ENCODE measurements around the gene PIP5KL1. TPM values are rescaled to one million over a fixed set of nuclear protein-coding genes. Genes with fewer than 3 reads are reported as not detected.

Gene PIP5KL1
- total RNA-seq, 4 donors from 2014 or later = 4.6 TPM; not detected in 3

GRCh38 chr9:127925959-127926905, 4.3 kb downstream of the PIP5KL1 start:
- Histone ChIP-seq H3K9me3 (no peaks in the 10 kb centered on the region), H3K36me3 (no peaks in the 10 kb centered on the region), H3K4me1 (peaks cover 12 to 43% (median 36%) of the 10 kb centered on the region in 4 donors), H3K27me3 (peaks cover 81% of the 10 kb centered on the region), H3K4me3 (peak overlapping the region in 1 of 4 donors; percentile 30), H3K27ac (no peak overlapping the region)
- intact Hi-C loops (cut with DNase I; ENCODE audit: low total_unique reads) = no loop called here
- no peak for DNase-seq
- no peak for TF ChIP-seq EP300 (IDR thresholded peaks at IDR 0.05; ENCODE audit: low read depth)
- no peak for TF ChIP-seq CTCF (IDR thresholded peaks at IDR 0.05)
- no peak for TF ChIP-seq POLR2A (IDR thresholded peaks at IDR 0.05)
- no peak for TF ChIP-seq POLR2AphosphoS5 (IDR thresholded peaks at IDR 0.05)
- in situ Hi-C loops (cut with MboI; ENCODE audit: low pct_ligation_motif_present in 1 of 4, low pct_unique_long_range_greater_than_20kb in 1 of 4, low sequenced_read_pairs in 3 of 4) = loop anchor here in 2 of 4 donors (10.0 kb wide), 1 partner anchor 331 kb away; no protein-coding TSS in a partner anchor
- 50 to 58% methylated on average over 2 to 11 of the region's 14 CpGs for WGBS, 2 donors (ENCODE audit: low coverage in 1 of 2)

DNA sequence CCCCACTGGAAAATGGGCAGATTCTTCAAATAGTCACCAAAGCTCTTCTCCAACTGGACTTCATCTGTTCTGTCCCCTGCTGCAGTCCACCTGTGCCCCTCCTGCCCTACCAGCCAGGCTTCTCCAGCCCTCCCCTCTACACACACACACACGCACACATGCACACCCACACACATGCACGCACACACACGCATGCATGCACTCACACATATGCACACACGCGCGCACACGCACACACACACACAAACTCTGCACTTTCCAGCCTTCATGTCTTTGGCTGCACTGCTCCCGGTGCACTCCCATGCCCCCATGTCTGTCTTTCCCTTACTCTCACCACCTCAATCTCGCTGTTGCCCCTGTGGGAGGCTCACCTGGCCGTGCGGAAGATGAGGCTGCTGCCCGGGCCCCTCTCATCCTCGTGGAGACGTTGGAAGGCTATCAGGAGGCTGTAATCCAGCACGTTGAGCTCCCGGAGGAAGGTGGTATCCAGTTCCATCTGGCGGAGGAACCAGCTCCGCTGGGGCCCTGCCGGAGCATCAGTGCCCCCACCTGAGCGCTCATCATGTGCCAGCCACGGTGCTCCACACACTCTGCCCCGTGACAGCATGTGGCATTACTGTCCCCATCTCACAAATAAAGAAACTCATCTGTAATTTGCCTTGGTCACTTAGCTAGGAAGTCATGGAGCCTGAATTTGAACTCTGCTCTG, 5.7 kb downstream of the PIP5KL1 start:
- in situ Hi-C loops (cut with MboI; ENCODE audit: low pct_ligation_motif_present in 1 of 4, low pct_unique_long_range_greater_than_20kb in 1 of 4, low sequenced_read_pairs in 3 of 4) = loop anchor here (10.0 to 25.0 kb wide), 3 partner anchors 138 to 338 kb away; partner anchors contain the start of genes CDK9 (in 1 of the 4) and SH2D3C (in 1 of the 4)
- 75 to 80% methylated on average over 1 to 22 of the region's 22 CpGs for WGBS, 2 donors (ENCODE audit: low coverage in 1 of 2)

GRCh38 chr9:127923771-127924170, 6.8 kb downstream of the PIP5KL1 start:
- Histone ChIP-seq H3K4me1 (peaks cover 6 to 44% (median 33%) of the 10 kb centered on the region in 4 donors), H3K27ac (no peak overlapping the region), H3K27me3 (peaks cover 65% of the 10 kb centered on the region), H3K9me3 (no peaks in the 10 kb centered on the region), H3K4me3 (no peak overlapping the region), H3K36me3 (no peaks in the 10 kb centered on the region)
- intact Hi-C loops (cut with DNase I; ENCODE audit: low total_unique reads) (loop anchor here (5.0 kb wide), 1 partner anchor 186 kb away; the partner anchor contains the start of gene TOR2A), in situ Hi-C loops (cut with MboI; ENCODE audit: low pct_ligation_motif_present in 1 of 4, low pct_unique_long_range_greater_than_20kb in 1 of 4, low sequenced_read_pairs in 3 of 4) (loop anchor here (10.0 to 25.0 kb wide), 3 partner anchors 136 to 336 kb away; partner anchors contain the start of genes CDK9 (in 1 of the 4) and SH2D3C (in 1 of the 4))
- WGBS, 2 donors (ENCODE audit: low coverage in 1 of 2) = 71% methylated on average over 8 of the region's 8 CpGs; no CpG with 5 or more reads in 1 of the 2 donors
- no peak for DNase-seq
- no peak for TF ChIP-seq POLR2A (IDR thresholded peaks at IDR 0.05)
- TF ChIP-seq POLR2AphosphoS5 (IDR thresholded peaks at IDR 0.05) = no peak
- TF ChIP-seq CTCF (IDR thresholded peaks at IDR 0.05) = no peak
- no peak for TF ChIP-seq EP300 (IDR thresholded peaks at IDR 0.05; ENCODE audit: low read depth)

More for the DNA sequence above, 5.7 kb downstream of the PIP5KL1 start:
- Histone ChIP-seq H3K36me3 (no peaks in the 10 kb centered on the region), H3K9me3 (no peaks in the 10 kb centered on the region), H3K4me1 (peaks cover 6 to 33% (median 25%) of the 10 kb centered on the region in 4 donors), H3K27me3 (peaks cover 73% of the 10 kb centered on the region), H3K4me3 (no peak overlapping the region), H3K27ac (no peak overlapping the region)
- no peak for DNase-seq
- TF ChIP-seq CTCF (IDR thresholded peaks at IDR 0.05) = no peak
- no peak for TF ChIP-seq POLR2A (IDR thresholded peaks at IDR 0.05)
- no peak for TF ChIP-seq EP300 (IDR thresholded peaks at IDR 0.05; ENCODE audit: low read depth)
- TF ChIP-seq POLR2AphosphoS5 (IDR thresholded peaks at IDR 0.05) = no peak
- intact Hi-C loops (cut with DNase I; ENCODE audit: low total_unique reads) = loop anchor here (5.0 kb wide), 1 partner anchor 188 kb away; the partner anchor contains the start of gene TOR2A
